ENCODE results near the gene CIPC.

CIPC gene, protein sequence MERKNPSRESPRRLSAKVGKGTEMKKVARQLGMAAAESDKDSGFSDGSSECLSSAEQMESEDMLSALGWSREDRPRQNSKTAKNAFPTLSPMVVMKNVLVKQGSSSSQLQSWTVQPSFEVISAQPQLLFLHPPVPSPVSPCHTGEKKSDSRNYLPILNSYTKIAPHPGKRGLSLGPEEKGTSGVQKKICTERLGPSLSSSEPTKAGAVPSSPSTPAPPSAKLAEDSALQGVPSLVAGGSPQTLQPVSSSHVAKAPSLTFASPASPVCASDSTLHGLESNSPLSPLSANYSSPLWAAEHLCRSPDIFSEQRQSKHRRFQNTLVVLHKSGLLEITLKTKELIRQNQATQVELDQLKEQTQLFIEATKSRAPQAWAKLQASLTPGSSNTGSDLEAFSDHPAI

DNA sequence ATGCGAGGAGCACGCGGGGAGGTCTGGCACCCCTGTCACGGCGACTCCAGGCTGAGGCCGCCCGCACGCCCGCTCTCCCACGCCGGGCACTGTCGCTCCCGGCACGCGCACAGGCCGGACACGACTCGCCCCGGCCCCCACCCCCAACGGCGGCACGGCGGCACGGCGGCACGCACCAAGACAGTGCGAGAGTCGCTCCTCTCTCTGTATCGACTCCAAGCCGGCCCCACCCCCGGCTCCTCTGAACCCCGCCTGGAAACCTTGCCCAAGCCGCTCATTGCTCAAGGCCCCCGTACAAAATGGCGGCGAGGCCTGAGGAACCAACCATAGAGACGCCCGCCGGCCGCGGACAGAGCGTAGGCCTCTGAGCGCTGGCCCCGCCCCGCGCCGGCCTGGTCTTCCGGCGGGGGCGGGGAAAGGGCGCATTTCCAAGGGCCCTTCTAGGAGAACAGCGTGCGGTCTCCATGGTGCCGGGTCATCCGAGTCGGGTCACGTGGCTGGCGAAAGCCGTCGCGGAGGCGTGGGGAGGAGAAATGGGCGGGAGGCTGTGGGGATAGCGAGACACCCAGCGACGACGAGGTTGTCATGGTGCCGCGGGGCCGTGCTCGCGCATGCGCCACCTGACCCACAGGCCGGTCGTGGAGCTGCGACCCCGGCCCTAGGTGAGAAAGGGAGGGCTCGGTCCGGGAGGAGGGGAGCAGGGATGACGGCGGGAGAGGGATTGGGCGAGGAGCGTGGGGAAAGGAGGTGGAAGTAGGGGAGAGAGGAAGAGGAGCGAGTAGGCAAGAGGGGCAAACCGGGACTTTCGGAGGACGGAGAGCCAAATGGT is at the start of gene CIPC:
CIPC (plus strand) TSS at position 559 of the 829 bp plus-strand sequence. CDS start 7,451 bp downstream, outside the sequence.
- peak; percentile 96 for DNase-seq

DNA sequence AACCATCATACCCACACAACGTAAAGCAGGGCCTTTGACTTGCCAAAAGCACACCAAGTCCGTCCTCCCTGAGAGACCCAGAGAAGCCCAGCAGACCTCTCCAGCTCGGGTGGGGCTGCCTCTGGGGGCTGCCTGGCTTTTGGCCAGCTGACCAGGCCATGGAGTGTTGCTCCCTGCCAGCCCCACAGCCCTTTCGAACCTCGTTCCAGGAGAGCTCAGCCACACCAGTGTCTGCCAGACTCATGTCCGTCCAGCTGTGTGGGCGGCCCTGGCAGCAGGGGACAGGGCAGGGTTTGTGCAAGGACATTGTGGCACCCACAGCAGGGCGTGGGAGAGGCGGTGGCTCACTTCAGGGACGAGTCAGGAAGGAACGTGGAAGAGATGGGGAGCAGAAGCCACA is 46.9 kb upstream of the CIPC start:
- no peak for DNase-seq

DNA sequence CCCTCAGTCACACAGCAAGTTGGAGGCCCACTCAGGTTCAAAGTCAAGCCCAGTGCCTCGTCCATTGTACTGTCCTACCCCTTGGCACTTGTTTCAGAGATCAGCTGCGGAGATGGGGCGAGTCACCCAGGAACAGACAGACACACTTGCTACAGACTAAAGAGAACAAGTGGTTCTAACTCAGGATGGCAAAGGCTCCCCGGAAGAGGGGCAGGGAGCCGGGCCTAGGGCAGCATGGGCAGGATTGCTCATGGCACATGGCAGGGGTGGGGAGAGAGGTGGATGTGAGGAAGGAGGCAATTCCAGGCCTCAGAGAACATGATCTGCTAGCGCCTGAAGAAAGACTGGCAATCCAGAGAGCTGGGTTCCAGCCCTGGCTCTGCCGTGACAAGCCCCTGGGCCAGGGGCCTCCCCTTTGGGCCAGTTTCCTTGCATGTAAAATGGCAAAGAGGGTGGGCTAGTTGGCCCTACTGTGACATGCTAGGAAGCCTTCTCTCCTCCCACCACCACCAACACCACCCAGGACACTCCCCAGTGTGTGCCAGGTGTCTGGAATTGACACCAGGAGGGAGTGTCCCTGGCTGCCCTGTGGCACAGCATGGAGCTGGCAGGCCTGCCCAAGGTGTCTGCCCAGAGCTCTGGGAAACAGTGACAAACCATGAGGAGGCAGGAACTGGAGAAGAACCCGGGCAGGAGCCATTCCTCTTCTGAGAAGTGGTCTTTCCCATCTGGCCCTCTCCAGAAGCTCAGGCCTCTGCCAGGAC is 45.6 kb upstream of the CIPC start:
- DNase-seq = no peak

DNA sequence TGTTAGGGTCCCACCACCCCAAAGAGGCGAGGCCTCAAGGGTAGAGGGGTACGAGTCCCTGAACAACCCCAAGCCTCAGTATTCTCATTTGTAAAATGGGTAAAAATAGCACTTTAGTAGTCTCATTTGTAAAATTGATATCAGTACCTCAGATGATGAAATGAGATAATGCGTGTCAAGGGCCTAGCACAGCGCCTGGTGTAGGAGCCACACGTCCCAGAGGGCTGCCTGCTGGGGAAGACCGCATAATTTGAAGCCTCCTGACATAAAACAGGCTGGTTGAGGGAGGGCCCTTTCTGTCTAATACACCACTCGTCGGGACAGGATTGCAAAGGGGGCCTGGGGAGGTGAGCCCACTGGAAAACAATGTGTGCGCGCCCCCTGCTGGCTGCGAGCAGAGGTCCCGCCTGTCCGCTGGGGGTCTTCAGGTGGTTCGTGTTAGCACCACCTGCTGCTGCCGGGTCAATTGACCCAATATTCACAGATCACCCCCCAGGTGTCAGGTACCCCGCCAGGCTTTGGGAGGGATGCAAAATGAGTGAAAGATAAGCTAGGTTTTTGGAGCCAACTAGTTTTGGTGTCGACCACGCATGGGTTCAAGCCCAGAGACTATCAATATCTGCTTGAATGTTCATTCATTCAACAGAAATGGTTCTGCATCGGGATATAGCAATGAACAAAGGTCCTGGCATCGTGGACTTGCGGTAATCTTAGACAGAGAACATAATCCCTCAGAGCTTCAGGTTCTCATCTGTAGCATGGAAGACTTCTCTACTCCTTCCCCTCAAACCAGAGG is 44.8 kb upstream of the CIPC start:
- DNase-seq = no peak

DNA sequence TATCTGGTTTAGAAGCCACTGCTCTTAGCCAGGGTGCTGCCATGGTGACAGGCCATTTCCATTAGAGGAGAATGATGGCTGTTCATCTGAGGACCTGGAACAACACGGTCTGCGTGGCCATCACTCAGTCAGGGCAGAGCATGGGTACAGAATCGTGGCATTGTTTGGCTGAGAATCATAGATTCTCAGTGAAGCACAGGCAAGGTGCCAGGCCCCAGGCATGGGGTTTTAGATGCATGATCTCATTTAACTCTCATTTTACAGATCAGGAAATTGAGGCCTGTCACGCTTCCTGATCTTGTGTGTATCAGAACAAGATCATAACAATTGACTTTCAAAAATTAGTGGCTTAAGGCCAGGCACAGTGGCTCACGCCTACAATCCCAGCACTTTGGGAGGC is 42.8 kb upstream of the CIPC start:
- no peak for DNase-seq

DNA sequence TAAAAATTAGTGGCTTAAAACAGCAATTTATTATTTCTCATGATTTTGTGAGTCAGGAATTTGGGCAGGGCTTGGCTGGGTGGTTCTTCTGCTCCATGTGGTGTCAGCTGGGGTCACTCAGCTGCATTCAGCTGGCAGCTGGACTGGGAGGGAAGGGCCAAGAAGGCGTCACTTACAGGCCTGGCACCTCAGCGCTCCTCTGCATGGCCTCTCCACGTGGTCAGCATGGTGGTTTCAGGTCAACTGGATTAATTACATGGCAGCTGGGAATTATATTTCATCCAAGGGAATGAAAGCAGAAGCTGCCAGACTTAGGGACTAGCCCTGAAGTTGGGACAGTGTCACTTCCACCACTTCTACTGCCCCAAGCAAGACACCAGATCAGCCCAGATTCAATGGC is 42.1 kb upstream of the CIPC start:
- DNase-seq = no peak

DNA sequence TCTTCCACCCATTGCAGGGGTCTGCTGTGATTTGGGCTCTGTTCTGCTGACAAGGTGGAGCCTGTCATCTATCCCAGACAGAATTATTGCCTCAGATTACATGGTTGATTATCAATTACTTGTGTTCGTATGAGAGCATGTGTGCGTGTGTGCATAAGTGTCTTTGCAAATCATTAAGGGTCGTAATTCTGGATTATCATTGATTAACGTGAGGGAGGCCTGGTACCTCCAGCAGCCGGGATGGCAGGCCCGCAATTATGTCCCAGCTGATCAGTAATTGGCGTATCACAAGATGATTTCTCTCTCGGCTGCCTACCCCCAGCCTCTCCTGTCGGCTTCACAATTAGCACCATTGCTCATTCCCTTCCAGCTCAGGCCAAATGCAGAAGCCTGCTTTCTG is 39.9 kb upstream of the CIPC start:
- no peak for DNase-seq

DNA sequence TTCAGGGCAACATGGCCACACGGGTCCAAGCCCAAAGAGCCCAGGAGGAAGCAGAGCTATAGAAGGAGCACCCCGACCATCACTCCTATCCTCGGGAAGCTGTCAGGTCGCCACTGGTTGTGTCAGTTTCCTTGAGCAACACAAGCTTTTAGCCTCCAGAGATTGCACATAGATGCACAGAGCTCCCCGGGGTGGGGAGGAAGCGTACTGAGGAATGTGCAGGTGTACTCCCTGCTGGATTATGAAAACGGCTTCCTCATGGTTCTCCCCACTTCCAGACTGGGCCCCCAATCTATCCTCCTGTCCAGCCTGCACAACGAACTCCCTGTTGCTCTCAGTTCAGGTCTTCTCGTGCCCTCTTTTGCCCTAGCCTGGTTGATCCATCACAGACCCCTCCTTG is 39.3 kb upstream of the CIPC start:
- no peak for DNase-seq

DNA sequence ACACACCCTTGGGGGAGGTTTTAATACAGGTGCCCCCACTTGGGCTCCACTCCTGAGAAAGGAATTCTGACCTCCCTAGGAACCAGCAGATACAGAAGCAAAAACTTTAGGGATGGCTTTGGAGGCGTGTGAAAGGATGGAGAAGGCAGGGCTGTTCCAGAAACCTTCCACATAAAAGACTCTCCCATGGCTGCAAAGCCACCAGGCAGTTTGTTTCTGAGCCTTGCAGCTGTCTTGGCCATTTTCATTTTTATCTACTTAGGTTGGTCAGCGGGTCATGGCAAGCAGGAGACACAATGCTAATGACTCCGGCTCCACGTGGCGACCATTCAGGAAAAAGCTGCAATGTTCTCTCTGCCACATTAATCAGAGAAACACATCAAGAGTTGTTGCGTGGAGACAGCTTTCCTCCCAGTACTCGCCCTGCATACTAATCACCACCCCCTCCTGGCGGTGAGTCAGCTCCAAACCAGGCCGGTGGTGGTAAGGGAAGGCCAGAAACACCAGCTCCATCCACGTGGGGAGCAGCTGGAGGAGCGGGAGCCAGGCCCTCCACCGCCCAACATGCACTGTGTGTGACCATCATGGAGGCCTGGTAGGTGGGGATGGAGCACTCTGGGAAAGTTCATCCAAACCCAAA is 38.7 kb upstream of the CIPC start:
- DNase-seq = no peak

DNA sequence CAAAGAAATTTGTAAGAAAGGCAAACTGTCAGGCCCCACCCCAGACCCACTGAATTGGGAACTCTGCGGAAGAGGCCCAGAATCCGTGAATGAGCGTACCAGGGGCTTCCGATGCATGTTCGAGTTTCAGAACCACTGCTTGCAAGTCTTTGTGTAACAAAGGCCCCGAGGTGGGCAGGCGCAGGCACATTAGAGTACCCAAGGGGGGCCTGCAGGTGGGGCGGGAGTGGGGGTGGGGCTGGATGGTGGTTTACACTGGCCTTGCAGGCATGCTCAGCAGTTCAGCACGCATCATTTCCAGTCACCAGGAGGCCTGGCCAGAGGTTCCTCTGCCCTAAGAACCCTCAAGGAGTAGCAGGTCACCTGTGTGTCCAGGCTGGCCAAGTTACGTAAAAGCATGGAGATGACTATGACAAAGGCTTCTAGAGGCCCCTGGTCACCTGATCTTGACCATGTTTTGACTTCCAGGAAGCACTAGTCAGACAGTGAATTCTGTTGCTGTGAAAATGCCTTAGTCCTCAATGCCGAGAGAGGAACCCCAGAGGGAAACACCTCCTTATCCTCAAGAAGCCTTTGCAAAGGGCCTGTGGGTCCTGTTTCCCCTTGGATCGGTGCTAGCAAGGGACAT is 36.3 kb upstream of the CIPC start:
- DNase-seq = no peak

DNA sequence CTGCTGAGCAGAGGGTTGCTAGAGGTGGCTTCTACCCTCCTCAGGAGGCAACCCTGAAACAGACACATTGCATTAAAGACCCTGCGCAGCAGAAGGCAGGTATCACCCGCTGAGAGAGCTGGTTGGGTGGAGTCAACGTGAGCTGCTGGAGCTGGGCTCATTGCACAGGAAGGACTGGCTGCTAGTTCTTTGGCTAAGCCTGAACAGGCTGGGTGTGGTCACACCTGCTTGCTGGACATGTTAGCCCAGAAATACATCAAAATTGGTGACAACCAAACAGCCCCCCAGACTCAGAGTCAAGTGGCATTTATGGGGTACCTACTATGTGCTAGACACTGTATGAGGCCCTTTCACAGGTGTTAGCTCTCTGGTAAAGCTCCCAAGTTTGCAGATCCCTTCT is 35.8 kb upstream of the CIPC start:
- no peak for DNase-seq

DNA sequence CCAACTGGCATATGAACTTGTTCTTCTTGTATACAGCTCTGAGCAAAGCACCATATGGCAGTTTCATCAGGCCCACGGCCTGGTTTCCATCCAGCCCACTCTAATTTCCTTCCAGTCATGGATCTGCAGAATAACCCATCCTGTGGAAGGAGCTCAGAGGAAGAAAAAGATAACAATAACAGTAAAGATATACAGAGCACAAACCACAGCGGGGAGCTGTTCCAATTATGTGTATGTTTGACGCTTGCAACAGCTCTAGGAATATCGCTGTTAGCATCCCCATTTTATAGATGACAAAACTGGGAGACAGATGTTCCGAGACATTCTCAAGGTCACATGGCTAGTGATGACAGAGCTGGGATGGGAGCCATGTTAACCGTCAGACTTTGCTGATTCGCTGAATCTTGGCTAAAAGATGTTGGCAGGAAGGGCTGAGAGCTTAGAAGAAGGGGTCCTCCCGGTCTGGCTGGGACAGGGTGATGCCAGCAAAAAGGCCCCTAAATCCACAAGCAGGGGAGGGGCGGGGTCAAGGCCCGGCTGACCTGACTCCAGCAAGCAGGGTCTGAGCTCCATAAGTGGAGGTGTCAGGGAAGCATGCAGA is 34.4 kb upstream of the CIPC start:
- DNase-seq = no peak

DNA sequence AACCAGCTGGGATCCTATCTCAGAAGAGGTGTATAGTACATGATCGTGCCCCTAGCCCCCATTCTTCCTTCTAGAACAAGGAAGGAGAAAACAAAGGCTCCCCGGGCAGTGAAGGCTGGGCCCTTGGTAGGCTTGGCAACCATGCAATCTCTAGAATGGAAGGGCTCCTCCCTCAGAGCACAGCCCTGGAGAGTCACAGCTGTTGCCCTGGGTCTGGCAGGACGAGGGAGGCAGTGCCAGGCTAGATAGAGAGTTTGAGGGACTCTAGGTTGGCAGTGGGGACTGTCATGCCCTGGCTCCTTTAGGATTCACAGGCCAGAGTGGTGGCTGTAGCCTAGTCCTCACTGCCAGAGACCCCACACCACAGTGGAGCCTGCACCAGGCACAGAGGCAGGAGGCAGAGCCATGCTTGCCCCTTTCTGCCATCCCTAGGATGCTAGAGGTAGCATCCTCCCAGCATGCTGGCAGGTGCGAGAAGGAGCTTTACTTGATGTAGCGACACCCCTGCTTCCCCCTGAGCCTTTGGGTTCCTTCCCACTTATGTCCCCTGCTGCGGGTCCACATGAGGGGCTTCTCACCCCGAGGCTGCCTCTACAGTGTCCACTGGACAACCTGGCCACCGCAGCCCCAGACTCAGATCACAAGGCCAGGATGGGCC is 33.4 kb upstream of the CIPC start:
- no peak for DNase-seq

DNA sequence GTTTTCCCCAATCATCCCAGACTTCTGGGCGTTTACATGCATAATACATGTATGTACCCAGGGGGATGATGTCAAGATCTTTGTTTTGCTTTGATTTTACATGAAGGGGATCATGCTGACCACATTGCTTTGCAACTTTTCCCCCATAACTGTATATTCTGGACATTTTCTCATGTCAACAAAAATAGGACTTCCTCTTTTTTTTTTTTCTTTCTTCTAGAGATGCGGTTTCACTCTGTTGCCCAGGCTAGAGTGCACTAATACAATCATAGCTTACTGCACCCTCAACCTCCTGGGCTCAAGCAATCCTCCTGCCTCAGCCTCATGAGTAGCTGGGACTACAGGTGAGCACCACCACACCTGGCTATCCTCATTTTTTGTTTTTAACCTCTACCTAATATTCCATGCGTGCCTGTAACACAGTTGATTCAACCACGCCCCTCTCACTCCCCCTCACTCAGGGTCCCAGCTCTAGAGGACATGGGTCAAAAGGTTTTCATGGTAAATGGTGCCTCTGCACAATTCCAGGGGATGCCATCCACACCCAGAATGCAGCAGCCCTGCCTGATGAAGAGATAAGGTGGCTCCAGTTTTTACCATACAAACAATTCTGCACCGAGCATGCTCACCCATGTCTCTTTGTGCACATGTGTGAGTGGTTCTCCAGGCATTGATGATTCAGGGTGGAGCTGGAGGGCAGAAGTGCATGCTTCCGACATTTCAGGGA is 32.0 kb upstream of the CIPC start:
- no peak for DNase-seq

DNA sequence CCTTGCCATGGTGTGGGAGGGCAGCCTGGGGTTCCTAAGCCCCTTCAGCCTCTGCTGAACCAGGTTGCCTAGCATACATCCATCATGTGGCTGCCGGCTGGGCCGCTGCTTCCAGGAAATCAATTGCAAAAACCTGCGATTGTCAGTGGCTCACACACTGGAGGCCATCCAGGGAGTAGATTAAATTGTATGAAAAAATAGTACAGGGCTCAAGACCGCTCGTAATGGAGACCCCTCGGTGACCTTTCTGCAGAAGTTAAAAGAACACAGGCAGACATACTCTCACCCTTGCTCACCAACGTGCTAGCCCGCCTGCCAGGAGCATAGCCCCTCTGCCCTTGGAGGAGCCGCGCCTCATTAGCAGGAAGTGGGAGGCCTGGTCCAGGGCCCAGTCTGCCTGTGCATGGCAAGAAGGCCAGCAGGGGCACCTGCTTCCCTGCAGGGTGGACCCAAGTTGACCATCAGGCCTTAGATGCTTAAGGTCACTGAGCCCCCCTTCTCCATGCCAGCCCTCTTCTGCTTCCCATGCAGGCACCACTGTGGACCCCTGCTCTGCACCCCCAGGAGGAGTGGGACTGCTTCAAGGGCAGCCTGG is 31.4 kb upstream of the CIPC start:
- DNase-seq = no peak

DNA sequence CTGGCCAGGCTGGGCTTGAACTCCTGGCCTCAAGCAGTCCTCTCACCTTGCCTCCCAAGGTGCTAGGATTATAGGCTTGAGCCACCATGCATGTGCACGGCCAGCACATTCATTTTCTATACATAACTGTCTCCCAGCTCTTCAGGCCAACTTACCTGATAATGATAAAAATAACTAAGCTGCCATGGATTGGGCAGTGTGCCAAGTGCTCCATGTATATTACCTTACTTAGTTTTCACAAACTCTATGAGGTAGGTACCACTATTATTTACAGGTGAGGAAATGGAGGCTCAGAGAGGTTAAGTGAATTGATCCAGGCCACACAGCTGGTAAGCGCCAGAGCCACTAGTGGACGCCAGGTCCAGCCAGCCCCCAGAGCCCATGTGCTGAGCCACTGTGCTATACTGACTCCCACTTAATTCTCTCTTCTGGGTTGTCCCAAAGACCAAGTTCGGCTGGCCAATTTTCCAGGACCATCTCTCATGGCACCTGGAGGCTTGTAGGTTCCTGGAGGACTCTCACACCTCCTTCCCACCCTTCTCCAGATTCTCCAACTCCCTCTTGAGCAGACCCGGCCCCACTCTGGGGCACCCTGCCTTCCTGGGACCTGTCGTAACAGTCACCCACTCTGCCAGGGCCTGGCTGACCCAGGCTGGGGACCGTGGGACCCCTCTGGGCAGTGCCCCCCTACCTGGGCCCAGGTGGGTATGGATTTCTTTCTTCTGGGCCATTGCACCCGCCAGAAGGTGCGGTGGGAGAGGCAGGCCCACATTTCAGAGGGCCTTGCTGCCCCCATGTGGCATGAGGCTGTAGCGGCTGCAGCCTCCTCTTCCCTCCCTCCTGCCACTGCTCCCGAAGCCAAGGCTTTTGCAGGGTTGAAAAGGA is 30.2 kb upstream of the CIPC start:
- DNase-seq = no peak

DNA sequence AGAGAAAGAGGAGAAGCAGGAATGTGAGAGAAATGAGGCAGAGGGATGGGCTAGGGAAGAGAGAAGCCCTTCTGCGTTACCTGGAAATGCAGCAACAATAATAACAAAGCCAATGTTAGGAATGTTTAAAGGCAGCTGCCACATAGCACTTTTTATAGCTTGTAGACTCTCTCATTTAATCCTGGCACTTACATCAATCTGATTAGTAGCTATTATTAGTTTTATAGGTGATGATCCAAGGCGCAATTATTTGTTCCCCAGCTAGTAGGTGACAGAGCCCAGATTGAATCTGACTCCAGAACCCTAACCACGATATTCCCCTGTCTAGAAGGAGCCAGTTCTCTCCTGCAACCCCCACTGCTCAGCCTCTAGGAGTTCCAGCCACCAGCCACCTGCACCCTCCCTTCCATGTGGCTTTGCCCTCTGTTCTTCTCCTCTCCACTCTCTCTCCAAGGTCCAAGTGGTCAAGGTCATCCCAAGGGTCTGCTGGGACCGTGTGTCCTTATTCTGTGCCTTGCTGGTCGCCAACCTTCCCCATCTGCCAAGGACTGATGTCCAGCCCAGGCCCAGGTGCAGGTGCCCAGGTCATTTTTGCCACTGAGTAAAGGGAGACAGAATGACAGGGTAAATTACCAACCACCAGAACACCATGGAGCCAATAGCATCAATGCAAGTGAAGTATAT is 29.4 kb upstream of the CIPC start:
- DNase-seq = no peak

DNA sequence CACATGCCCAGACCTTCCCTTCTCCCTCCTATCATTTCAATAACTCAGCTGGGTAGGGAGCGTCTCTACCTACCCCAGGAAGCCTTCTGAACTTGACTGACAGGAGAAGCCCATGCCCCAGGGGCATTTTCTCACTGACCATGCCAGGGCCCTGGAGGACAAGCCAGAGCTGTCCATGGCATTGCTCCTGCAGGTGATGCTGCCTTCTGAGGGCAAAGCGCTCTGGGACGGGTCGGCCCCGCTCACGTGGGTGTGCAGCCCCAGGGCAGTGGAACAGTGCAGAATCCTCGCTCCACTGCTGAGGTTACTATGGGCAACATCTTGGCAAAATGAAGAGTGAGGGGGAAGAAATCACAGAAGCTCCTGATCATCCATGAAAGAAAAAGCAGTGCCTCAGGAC is 28.5 kb upstream of the CIPC start:
- no peak for DNase-seq

All from NCI-H1048 (cell line).